ENCODE data around the gene HEATR1.

DNA sequence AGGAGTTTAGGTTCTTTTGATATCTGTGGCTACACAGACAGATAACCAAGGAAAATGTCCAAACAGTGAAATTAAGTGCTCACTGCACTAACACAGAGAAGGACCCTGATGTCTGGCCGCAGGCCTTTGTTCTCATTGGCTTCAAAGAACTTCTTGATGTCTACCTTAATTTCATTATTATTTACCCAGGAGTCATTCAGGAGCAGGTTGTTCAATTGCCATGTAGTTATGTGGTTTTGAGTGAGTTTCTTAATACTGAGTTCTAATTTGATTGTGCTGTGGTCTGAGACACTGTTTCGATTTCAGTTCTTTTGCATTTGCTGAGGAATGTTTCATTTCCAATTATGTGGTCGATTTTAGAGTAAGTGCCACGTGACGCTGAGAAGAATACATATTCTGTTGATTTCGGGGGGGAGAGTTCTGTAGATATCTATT lies 95.7 kb downstream of the HEATR1 start:
- TF ChIP-seq, protein P1, sequence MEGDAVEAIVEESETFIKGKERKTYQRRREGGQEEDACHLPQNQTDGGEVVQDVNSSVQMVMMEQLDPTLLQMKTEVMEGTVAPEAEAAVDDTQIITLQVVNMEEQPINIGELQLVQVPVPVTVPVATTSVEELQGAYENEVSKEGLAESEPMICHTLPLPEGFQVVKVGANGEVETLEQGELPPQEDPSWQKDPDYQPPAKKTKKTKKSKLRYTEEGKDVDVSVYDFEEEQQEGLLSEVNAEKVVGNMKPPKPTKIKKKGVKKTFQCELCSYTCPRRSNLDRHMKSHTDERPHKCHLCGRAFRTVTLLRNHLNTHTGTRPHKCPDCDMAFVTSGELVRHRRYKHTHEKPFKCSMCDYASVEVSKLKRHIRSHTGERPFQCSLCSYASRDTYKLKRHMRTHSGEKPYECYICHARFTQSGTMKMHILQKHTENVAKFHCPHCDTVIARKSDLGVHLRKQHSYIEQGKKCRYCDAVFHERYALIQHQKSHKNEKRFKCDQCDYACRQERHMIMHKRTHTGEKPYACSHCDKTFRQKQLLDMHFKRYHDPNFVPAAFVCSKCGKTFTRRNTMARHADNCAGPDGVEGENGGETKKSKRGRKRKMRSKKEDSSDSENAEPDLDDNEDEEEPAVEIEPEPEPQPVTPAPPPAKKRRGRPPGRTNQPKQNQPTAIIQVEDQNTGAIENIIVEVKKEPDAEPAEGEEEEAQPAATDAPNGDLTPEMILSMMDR (IDR thresholded peaks at IDR 0.05), result no peak
- no peak for TF ChIP-seq POLR2A (IDR thresholded peaks at IDR 0.05)
